ENCODE results near the gene SLAMF7. TPM values are rescaled to one million over a fixed set of nuclear protein-coding genes. Genes with fewer than 3 reads are reported as not detected.

The SLAMF7 gene
- polyA plus RNA-seq, 3 donors from 2014 or later: 316 to 379 (median 359) TPM

- H3K36me3 Mint-ChIP-seq: peaks cover 37 to 43% (median 38%) of the 10 kb centered on the region in 3 donors
- peak overlapping the region; percentile 92 to 100 (median 94) for H3K27ac Mint-ChIP-seq
- peaks cover 2 to 17% (median 8%) of the 10 kb centered on the region in 3 donors for H3K27me3 Mint-ChIP-seq (ENCODE audit: low read depth in 3 of 3)
- no peaks in the 10 kb centered on the region for H3K9me3 Mint-ChIP-seq
- DNase-seq: peak; percentile 70 to 77 (median 73)
- peaks cover 94 to 95% of the 10 kb centered on the region in 2 donors for H3K4me1 Mint-ChIP-seq
- H3K4me3 Mint-ChIP-seq: peak overlapping the region; percentile 88 to 97 (median 90)
Observed at GRCh38 chr1:160744199-160744851, 5.3 kb downstream of the SLAMF7 start.

DNA sequence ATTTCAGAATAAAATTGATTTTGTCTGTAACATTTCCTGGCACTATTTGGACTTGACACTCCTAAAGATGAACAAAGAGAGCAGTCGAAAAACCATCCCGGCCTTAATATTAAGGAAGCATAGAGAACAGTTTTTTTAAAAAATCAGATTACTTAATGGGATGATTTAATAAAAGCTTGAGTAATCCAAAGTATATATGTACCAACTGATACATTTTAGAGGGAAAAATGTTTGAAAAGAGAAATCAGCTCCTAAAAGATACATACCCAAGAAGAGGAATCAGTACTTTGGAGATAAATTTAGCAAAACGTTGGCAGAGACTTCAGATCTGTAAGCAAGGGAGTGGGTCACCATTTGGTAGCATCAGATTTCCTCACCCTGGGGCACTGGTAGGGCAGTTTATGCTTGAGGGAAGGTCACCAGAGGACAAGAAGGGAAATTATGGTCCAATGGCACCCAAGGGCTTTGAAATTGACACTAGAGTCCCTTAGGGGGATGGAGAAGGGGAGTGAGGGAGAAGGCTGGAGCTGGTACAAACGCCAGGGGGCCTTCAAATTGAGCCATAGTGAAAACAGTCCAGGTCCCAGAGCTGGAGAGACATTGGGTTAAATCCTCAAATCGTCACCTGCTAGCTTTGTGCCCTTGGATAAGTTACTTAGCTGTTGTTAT is 5.9 kb downstream of the SLAMF7 start:
- peaks cover 2 to 17% (median 8%) of the 10 kb centered on the region in 3 donors for H3K27me3 Mint-ChIP-seq (ENCODE audit: low read depth in 3 of 3)
- no peak for DNase-seq
- peaks cover 37 to 43% (median 41%) of the 10 kb centered on the region in 3 donors for H3K36me3 Mint-ChIP-seq
- no peaks in the 10 kb centered on the region for H3K9me3 Mint-ChIP-seq
- H3K27ac Mint-ChIP-seq: peak overlapping the region; percentile 92 to 100 (median 94)
- H3K4me3 Mint-ChIP-seq: peak overlapping the region; percentile 88 to 97 (median 90)
- H3K4me1 Mint-ChIP-seq: peaks cover 97 to 100% of the 10 kb centered on the region in 2 donors

DNA sequence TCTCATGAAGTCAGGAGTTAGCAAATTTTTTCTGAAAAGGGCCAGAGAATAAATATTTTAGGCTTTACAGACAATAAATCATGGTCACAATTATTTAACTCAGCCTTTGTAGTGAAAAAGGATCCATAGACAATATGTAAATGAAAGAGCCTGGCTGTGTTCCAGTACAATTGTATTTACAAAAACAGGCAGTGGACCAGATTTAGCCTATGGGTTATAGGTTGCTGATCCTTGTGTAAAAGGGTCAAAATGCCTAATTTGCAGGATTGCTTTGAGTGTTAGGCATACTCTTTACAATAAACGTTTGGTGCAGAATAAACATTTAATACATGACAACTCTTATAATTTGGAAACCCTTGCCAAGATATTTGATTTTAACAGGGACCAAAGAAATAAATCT is 6.5 kb downstream of the SLAMF7 start:
- no peak for DNase-seq
- Mint-ChIP-seq H3K27ac (peak overlapping the region; percentile 92 to 100 (median 94)), H3K4me1 (peaks cover 98 to 100% of the 10 kb centered on the region in 2 donors), H3K4me3 (peak overlapping the region; percentile 88 to 97 (median 90)), H3K36me3 (peaks cover 42 to 48% (median 46%) of the 10 kb centered on the region in 3 donors), H3K27me3 (ENCODE audit: low read depth in 3 of 3) (peaks cover 2 to 17% (median 9%) of the 10 kb centered on the region in 3 donors), H3K9me3 (no peaks in the 10 kb centered on the region)

DNA sequence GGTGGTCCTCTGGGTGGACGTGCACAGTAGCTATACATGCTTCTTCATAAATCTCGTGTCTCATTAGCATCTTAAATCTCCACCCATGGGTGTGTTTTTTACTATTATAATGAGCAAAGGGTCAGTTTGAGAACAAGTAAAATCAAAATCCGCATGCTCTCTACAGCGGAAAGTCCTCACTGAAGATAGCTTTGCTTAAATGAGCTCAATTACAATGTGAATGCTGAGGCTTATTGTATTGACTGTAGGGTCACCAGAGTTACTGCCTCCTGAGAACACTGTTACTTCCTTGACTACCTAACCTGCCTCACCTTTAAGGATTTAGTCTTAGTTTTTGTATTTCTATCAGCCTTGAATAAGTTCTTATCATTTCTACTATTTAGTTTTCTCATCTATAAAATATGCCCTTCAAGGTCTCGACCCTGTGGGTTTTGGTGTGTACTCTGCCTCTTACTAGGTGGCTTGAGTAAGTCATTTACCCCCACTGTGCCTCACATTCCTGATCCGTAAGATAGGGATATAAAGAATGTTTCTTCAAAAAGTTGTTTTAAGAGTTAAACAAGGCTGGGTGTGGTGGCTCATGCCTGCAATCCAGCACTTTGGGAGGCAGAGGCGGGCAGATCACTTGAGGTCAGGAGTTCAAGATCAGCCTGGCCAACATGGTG is 7.9 kb downstream of the SLAMF7 start:
- Mint-ChIP-seq H3K36me3 (peaks cover 54 to 58% (median 58%) of the 10 kb centered on the region in 3 donors), H3K9me3 (no peaks in the 10 kb centered on the region), H3K4me1 (peaks cover 97 to 100% of the 10 kb centered on the region in 2 donors), H3K27me3 (ENCODE audit: low read depth in 3 of 3) (peaks cover 6 to 16% (median 15%) of the 10 kb centered on the region in 3 donors), H3K4me3 (peak overlapping the region; percentile 60 to 97 (median 88)), H3K27ac (peak overlapping the region; percentile 92 to 100 (median 94))
- no peak for DNase-seq

DNA sequence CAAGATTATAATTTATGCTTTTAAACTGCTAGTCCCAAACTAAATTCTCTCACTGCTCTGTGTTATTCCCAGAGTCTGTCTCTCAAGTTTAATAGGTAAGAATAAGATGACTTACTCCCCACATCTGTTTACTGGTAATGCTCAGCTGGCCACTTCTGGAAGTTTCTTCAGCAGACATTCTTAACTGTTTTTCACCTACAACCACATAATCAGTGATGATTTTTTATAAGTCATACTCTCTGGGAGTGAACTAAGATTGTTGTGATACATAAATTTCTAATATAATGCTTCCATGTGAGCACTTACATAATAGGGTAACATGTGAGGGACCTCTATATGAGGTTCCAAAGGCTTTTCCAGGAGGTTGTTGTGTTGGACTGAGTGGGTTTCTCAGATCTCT is 8.7 kb downstream of the SLAMF7 start:
- Mint-ChIP-seq H3K36me3 (peaks cover 54 to 58% (median 58%) of the 10 kb centered on the region in 3 donors), H3K27me3 (ENCODE audit: low read depth in 3 of 3) (peaks cover 6 to 19% (median 12%) of the 10 kb centered on the region in 3 donors), H3K4me3 (peak overlapping the region; percentile 60 to 97 (median 79)), H3K4me1 (peaks cover 97 to 100% of the 10 kb centered on the region in 2 donors), H3K9me3 (no peaks in the 10 kb centered on the region), H3K27ac (peak overlapping the region; percentile 92 to 100 (median 94))
- no peak for DNase-seq

DNA sequence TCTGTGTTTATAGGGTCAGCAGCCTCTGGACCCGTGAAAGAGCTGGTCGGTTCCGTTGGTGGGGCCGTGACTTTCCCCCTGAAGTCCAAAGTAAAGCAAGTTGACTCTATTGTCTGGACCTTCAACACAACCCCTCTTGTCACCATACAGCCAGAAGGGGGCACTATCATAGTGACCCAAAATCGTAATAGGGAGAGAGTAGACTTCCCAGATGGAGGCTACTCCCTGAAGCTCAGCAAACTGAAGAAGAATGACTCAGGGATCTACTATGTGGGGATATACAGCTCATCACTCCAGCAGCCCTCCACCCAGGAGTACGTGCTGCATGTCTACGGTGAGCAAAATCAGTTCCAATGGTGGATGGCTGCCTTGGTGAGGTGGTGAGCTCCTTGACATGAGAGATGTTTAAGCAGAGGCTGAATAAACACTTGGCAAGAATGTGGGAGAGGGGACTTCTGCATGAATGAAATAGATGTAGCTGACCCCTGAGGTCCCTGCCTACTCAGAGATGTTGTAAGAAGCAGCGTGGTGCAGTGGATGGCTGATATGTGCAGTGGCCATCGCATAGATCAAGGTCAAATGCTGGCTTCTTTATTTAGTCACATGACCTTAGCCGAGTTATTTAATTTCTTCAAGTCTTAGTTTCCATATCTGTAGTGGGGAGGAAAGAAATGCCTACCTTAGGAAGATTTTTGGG is 9.3 kb downstream of the SLAMF7 start:
- peak overlapping the region; percentile 92 to 100 (median 94) for H3K27ac Mint-ChIP-seq
- H3K9me3 Mint-ChIP-seq: no peaks in the 10 kb centered on the region
- peaks cover 97 to 100% of the 10 kb centered on the region in 2 donors for H3K4me1 Mint-ChIP-seq
- H3K36me3 Mint-ChIP-seq: peaks cover 55 to 60% (median 59%) of the 10 kb centered on the region in 3 donors
- H3K4me3 Mint-ChIP-seq: peak overlapping the region in 4 of 5 donors; percentile 60 to 97 (median 72)
- H3K27me3 Mint-ChIP-seq (ENCODE audit: low read depth in 3 of 3): peaks cover 6 to 21% (median 10%) of the 10 kb centered on the region in 3 donors
- no peak for DNase-seq

- H3K4me1 Mint-ChIP-seq: peaks cover 97 to 100% of the 10 kb centered on the region in 2 donors
- peak overlapping the region; percentile 17 to 97 (median 28) for H3K4me3 Mint-ChIP-seq
- H3K27ac Mint-ChIP-seq: peak overlapping the region; percentile 92 to 100 (median 94)
- DNase-seq: no peak
- H3K9me3 Mint-ChIP-seq: no peaks in the 10 kb centered on the region
- peaks cover 59 to 63% (median 63%) of the 10 kb centered on the region in 3 donors for H3K36me3 Mint-ChIP-seq
- H3K27me3 Mint-ChIP-seq (ENCODE audit: low read depth in 3 of 3): peaks cover 6 to 22% (median 10%) of the 10 kb centered on the region in 3 donors
Observed at GRCh38 chr1:160748878-160749269, 9.8 kb downstream of the SLAMF7 start.

DNA sequence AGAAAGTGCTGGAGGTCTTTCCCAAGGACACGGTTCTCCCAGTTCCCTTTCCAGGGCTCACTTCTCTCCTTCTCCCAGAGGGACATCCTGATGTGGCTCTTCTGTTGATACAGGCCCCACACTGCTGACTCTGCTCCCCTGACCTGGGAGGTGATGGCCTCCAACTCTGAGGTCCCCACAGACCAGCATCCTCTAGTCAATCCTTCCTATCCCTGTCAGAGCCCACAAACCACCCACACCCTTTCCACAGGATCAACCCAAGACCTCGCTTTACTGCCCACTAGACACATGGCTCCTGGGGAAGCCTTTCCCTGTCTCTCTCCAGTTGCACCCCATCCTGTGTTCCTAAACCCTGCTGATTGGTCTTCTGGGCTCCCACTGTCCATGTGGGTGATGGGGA is 11.6 kb downstream of the SLAMF7 start:
- Mint-ChIP-seq H3K36me3 (peaks cover 54 to 64% (median 59%) of the 10 kb centered on the region in 3 donors), H3K27me3 (ENCODE audit: low read depth in 3 of 3) (peaks cover 6 to 18% (median 7%) of the 10 kb centered on the region in 3 donors), H3K27ac (peak overlapping the region; percentile 94 to 98 (median 96)), H3K9me3 (no peaks in the 10 kb centered on the region), H3K4me1 (peaks cover 93 to 95% of the 10 kb centered on the region in 2 donors), H3K4me3 (peak overlapping the region; percentile 69 to 84 (median 78))
- DNase-seq: no peak

GRCh38 chr1:160752406-160752805 is 13.4 kb downstream of the SLAMF7 start:
- peaks cover 93 to 95% of the 10 kb centered on the region in 2 donors for H3K4me1 Mint-ChIP-seq
- H3K9me3 Mint-ChIP-seq: no peaks in the 10 kb centered on the region
- peaks cover 6 to 23% (median 17%) of the 10 kb centered on the region in 3 donors for H3K27me3 Mint-ChIP-seq (ENCODE audit: low read depth in 3 of 3)
- H3K4me3 Mint-ChIP-seq: peak overlapping the region; percentile 24 to 77 (median 70)
- H3K27ac Mint-ChIP-seq: peak overlapping the region; percentile 95 to 98 (median 98)
- H3K36me3 Mint-ChIP-seq: peaks cover 58 to 64% (median 59%) of the 10 kb centered on the region in 3 donors
- DNase-seq: no peak

- Mint-ChIP-seq H3K4me3 (peak overlapping the region in 3 of 5 donors; percentile 24 to 59 (median 26)), H3K36me3 (peaks cover 55 to 61% (median 55%) of the 10 kb centered on the region in 3 donors), H3K27me3 (ENCODE audit: low read depth in 3 of 3) (peaks cover 6 to 23% (median 17%) of the 10 kb centered on the region in 3 donors), H3K9me3 (no peaks in the 10 kb centered on the region), H3K4me1 (peaks cover 92 to 95% of the 10 kb centered on the region in 2 donors), H3K27ac (peak overlapping the region; percentile 95 to 98 (median 98))
- DNase-seq: no peak
Observed at GRCh38 chr1:160752924-160753323, 13.9 kb downstream of the SLAMF7 start.

- DNase-seq: no peak
- Mint-ChIP-seq H3K9me3 (no peaks in the 10 kb centered on the region), H3K4me1 (peaks cover 88 to 95% of the 10 kb centered on the region in 2 donors), H3K4me3 (peak overlapping the region in 2 of 5 donors; percentile 9 to 12), H3K36me3 (peaks cover 48 to 54% (median 49%) of the 10 kb centered on the region in 3 donors), H3K27ac (peak overlapping the region; percentile 95 to 98 (median 98)), H3K27me3 (ENCODE audit: low read depth in 3 of 3) (peaks cover 6 to 23% (median 17%) of the 10 kb centered on the region in 3 donors)
Observed at GRCh38 chr1:160753594-160753993, 14.5 kb downstream of the SLAMF7 start.

DNA sequence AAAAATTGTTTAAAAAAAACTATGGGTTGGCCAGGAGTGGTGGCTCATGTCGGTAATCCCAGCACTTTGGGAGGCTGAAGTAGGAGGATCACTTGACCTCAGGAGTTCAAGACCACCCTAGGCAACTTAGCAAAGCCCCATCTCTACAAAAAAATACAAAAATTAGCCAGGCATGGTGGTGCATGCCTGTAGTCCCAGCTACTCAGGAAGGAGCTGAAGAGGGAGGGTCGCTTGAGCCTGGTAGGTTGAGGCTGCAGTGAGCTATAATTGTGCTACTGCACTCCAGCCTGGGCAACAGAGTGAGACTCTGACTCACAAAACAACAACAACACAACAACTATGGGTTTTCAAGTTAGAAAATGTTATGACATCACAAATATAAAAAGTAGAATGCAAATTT is 16.4 kb downstream of the SLAMF7 start:
- peak overlapping the region; percentile 95 to 100 (median 96) for H3K27ac Mint-ChIP-seq
- peaks cover 85 to 90% of the 10 kb centered on the region in 2 donors for H3K4me1 Mint-ChIP-seq
- DNase-seq: no peak
- peaks cover 37 to 39% (median 38%) of the 10 kb centered on the region in 3 donors for H3K36me3 Mint-ChIP-seq
- H3K9me3 Mint-ChIP-seq: no peaks in the 10 kb centered on the region
- H3K4me3 Mint-ChIP-seq: peak overlapping the region; percentile 63 to 89 (median 78)
- peaks cover 6 to 23% (median 17%) of the 10 kb centered on the region in 3 donors for H3K27me3 Mint-ChIP-seq (ENCODE audit: low read depth in 3 of 3)

Measured in immature natural killer cell (primary cell).